RCC 7860 (cell line): ENCODE results near the gene RAD51D.
"Not testable (repeated sequence)": the region's sequence is repeated elsewhere in the genome, so short reads cannot be mapped to it uniquely, and the experiment has no call there.

Experiments used
- DNase-seq: peaks from one replicate; pipeline ENCODE4 v3.0.0-alpha.2; 2015; ENCODE audit warnings: low spot score
- FAIRE-seq: peaks from 2 replicates; lab custom pipeline; 2012; peaks lifted over from hg19 to GRCh38; lab: Jason Lieb, UNC

The RAD51D gene

GRCh38 chr17:35119370-35120165 lies at the start of gene RAD51D:
TSS of gene RAD51D (minus strand) at chr17:35119860. CDS start at chr17:35119613, 247 bp downstream.
- FAIRE-seq (no peak), DNase-seq (peak; percentile 55)

DNA sequence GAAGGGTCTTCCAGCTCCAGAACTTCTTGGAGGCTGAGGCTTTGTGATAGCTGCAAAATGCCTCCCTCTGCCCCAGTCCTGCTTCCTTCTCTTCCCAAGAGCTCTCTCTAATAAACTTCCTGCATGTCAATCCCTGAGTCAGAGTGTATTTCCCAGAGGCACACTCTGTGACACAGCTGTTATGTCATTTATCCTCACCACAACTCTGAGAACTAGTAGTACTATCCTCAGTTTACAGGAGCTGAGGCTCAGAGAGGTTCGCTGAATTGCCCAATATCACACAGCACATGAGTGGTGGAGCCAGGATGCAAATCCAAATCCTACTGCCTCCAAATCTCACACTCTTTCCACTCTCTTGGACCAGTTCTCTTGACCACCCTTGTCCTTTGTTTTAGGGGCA lies 48.0 kb upstream of the RAD51D start:
- FAIRE-seq, result no peak

DNA sequence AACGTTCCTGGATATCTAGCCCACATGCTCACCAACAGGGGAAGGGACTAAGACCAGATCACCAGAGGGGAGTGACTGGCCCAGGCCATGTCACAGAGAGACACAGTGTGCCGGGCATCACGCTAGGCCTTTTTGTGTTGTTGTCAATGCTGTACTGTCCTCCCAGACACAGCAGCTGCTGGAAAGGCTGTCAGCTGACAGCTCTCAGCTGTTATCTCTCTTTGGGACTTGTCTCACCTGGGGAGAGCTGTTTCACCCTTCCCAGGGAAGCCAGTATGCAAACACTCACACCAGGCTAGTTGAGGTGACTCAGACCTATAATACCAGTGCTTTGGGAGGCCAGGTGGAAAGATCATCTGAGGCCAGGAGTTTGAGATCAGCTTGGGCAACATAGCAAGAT lies 47.4 kb upstream of the RAD51D start:
- FAIRE-seq (no peak), DNase-seq (no peak)

More for the DNA sequence above, 48.0 kb upstream of the RAD51D start:
- peak; percentile 42 for DNase-seq

DNA sequence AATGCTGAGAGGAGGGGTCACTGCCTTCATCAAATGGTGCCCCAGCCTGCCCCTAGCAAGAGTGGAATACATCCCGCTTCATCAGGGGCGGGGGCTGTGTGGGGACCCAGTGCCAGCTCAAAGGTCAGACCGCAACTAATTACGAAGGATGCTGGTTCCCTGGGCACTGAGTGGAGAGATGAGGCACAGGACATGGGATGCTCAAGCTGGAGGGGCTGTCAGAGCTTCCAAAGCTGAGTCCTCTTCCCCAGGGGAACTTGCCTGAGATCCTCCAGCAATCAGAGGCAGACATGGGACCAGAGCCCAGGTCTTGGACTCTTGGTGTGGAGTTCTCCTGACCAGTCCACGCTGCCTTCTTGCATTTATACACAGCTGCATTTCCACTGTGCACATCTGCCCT lies 46.9 kb upstream of the RAD51D start:
- DNase-seq (no peak), FAIRE-seq (no peak)

DNA sequence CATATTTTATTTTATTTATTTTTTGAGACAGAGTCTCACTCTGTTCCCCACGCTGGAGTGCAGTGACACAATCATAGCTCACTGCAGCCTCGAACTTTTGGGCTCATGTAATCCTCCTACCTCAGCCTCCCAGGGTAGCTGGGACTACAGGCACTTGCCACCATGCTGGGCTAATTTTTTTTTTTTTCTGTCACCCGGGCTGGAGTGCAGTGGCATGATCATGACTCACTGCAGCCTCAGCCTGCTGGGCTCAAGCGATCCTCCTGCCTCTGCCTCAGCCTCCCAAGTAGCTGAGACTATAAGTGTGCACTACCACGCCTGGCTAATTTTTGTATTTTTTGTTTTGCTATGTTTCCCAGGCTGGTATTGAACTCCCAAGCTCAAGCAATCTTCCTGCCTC lies 45.1 kb upstream of the RAD51D start:
- FAIRE-seq (no peak), DNase-seq (no peak)

DNA sequence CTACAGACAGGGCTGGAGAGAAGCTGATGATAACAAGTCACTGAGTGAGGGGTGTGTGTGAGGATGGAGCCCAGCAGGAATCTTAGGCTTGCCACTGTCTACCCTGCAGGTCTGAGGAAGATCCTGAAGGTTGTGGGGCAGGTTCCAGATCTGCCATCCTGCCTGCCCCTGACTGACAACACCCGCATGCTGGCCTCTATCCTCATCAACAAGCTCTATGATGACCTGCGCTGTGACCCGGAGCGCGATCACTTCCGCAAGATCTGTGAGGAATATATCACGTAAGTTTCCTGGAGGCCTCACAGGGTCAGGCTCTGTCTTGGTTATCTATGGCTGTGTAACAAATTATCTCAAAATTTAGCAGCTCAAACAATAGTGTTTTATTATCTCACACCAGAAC lies 44.2 kb upstream of the RAD51D start:
- no peak for DNase-seq
- FAIRE-seq, result no peak

GRCh38 chr17:35162755-35163154 lies 43.1 kb upstream of the RAD51D start:
- FAIRE-seq, result no peak
- DNase-seq, result no peak

- no peak for DNase-seq
These were observed 41.7 kb upstream of the RAD51D start for GRCh38 chr17:35161281-35161761.

DNA sequence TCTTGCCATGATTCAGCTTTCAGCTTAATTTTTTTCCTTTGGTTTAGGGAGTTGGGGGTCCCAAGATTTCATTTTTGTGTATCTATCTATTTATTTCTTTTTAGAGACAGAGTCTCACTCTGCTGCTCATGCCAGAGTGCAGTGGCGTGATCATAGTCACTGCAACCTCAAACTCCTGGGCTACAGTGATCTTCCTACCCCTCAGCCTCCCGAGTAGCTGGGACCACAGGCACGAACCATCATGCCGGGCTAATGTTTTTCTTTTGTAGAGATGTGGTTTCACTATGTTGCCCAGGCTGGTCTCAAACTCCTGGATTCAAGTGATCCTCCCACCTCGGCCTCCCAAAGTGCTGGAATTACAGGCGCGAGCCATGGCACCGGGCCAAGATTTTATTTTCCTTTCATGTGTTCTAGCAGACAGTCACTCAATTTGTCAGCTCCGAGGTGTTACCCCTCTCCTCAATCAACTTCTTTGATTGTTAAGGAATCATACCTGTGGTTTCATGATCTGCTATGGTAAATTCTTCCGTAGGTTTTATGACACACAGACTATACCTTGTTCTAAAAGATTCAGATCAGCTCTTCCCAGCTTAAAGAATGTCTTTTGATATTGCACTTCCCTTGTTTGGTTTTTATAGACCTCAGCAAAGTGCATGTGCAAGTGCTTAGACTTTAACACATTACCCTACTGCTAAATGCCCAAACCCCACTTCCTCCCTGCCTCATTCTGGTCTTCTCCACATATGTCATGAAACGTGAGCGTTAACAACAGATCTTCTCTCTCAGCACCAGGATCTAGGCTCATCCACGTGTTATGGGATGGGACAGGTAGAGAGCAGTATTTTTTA lies 40.9 kb upstream of the RAD51D start:
- DNase-seq (no peak), FAIRE-seq (no peak)

More at GRCh38 chr17:35161281-35161761, 41.7 kb upstream of the RAD51D start:
- FAIRE-seq, result no peak

DNA sequence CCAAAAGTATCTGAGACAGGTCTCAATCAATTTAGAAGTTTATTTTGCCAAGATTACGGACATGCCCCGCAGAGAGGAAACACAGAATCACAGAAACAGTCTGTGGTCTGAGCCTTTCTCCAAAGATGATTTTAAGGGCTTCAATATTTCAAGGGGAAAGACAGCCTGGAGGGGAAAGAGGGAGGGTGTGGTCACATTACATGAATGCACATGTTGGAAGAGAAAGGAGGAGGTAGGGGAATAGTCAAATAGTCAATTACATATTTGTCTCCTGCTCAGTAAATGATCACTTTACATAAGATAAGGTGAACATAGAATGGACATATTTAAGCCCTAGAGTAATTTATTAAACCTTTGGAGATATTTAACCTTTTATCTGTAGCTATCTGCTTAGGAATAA lies 40.3 kb upstream of the RAD51D start:
- no peak for DNase-seq
- FAIRE-seq, result no peak

DNA sequence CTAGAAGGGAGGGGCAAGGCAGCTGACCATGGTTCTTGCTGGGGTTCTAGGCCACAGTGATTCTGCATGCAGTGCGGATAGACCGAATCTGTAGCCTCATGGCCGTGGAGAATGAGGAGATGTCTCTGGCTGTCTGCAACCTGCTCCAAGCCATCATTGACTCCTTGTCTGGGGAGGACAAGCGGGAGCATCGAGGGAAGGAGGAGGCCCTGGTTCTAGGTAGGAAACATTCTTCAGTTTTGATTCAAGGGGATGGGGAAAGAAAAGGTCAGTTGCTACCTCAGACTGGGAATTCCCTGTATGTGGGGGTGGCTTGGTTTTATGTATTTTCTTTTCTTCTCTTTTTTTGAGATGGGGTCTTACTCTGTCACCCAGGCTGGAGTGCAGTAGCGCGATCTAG lies 35.6 kb upstream of the RAD51D start:
- DNase-seq, result no peak
- no peak for FAIRE-seq

GRCh38 chr17:35154196-35155165 lies 34.8 kb upstream of the RAD51D start:
- FAIRE-seq (no peak), DNase-seq (no peak)

DNA sequence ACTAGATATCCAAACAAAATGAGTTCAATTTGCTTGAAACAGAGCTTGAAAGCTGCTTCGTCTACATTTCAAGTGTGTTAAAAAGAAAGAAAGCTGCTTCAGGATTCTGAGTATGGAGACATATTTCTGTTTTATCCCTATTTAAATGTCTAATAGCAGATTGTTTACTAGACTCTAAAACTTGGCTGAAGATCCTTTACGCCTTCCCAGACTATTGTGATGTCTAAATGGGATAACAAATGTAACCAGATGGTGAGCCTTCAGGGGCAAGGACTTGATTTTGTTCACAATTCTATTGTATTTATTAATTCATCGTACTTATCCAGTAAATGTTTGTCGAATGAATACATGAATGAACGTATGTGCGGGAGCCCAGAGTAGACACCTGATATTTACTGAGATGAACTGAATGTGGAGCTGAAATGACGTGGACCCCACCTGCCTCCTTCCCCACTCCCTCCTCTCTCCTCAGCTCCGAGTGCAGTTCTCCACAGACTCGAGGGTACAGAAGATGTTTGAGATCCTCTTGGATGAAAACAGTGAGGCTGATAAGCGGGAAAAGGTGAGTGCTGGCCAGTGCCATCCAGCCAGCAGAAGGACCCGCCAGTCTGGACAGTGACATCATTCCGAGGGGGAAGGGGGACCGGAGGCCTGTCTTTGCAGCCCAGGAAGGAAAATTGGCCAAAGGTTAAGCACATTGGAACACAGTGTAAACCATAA lies 32.9 kb upstream of the RAD51D start:
- FAIRE-seq, result no peak
- DNase-seq, result no peak

GRCh38 chr17:35151080-35151479 lies 31.4 kb upstream of the RAD51D start:
- FAIRE-seq, DNase-seq: not testable (repeated sequence)

DNA sequence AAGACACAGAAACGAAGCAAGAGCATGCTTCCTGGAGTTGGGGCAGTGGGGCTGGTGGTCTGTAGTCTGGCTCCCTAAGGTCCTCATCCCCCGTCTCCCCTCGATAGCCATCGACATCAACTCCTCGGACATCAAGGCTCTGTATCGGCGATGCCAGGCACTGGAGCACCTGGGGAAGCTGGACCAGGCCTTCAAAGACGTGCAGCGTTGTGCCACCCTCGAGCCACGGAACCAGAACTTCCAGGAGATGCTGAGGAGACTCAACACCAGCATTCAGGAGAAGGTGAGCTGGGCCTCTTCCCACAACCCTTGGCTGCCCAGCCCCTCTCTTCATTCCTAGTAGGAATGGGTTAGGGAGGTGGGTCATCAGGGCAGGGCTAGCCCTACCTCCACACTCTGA lies 30.3 kb upstream of the RAD51D start:
- DNase-seq, result no peak
- no peak for FAIRE-seq

- DNase-seq, result no peak
- no peak for FAIRE-seq
These were observed 28.5 kb upstream of the RAD51D start for GRCh38 chr17:35148144-35148543.

- FAIRE-seq, result no peak
- DNase-seq, result no peak
These were observed 27.8 kb upstream of the RAD51D start, which contains the start of gene UNC45B for GRCh38 chr17:35147375-35147905. TSS of gene UNC45B (plus strand) at chr17:35147817. CDS start at chr17:35148264, 447 bp downstream.

DNA sequence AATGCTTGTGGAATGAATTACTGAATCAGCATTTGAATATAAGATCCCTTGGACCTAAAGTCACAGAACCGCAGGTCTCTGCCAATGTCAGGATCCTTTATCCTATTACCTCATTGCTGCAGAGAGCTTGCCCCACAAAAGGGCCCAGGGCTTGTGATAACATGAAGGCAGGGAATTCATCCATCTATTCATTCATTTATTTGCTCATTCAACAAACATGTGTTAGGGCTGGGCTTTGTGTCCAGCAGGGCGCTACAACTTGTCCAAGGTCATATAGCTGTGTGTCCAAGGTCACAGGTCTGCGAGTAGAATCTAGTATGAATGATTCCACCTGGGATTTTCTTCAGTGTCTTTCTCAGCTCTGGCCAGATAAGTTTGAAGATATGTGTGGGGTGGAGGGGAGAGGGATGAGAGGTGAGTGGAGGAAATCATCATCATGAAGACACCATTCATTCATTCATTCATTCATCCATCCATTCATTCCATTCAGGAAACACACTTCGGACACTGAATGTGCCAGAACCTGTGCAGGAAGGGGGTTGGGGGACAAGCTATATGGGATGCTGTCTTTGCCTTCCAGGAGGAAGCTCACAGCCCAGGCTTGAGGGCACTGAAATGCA lies 26.7 kb upstream of the RAD51D start:
- DNase-seq, result no peak
- FAIRE-seq, result no peak

GRCh38 chr17:35144840-35145239 lies 25.2 kb upstream of the RAD51D start:
- FAIRE-seq, result no peak

More at GRCh38 chr17:35144840-35145239, 25.2 kb upstream of the RAD51D start:
- DNase-seq, result no peak
